Choroid plexus epithelial cell (primary cell): ENCODE measurements around the gene PRSS33.

ENCODE experiments used
- DNase-seq: peaks from one replicate; pipeline ENCODE4 v3.0.0-alpha.2; 2010; ENCODE audit warnings: low read depth
- H3K4me3 ChIP-seq: 2 replicates; pipeline ENCODE4 v1.5.1; 2011; ENCODE audit warnings: low read depth, mild to moderate bottlenecking, control low read depth, low read length, moderate library complexity
- CTCF ChIP-seq: conservative IDR thresholded peaks from 2 replicates; pipeline ENCODE4 v1.5.1; 2011; ENCODE audit warnings: low read depth, mild to moderate bottlenecking, control low read depth, inconsistent platforms, low read length, moderate library complexity

Gene PRSS33

GRCh38 chr16:2799205-2799858 lies 12.0 kb upstream of the PRSS33 start:
- no peak overlapping the region for H3K4me3 ChIP-seq
- no peak for TF ChIP-seq CTCF
- no peak for DNase-seq

- H3K4me3 ChIP-seq, result no peak overlapping the region
- DNase-seq, result no peak
- no peak for TF ChIP-seq CTCF
Measured at GRCh38 chr16:2798723-2799204, 11.4 kb upstream of the PRSS33 start.

GRCh38 chr16:2795395-2796143 lies 8.2 kb upstream of the PRSS33 start:
- no peak for DNase-seq
- TF ChIP-seq CTCF, result no peak
- H3K4me3 ChIP-seq, result no peak overlapping the region

GRCh38 chr16:2792940-2793339 lies 5.6 kb upstream of the PRSS33 start:
- no peak for TF ChIP-seq CTCF
- no peak for DNase-seq
- no peak overlapping the region for H3K4me3 ChIP-seq

GRCh38 chr16:2791174-2791573 lies 3.8 kb upstream of the PRSS33 start:
- no peak for DNase-seq
- no peak for TF ChIP-seq CTCF
- H3K4me3 ChIP-seq, result no peak overlapping the region

DNA sequence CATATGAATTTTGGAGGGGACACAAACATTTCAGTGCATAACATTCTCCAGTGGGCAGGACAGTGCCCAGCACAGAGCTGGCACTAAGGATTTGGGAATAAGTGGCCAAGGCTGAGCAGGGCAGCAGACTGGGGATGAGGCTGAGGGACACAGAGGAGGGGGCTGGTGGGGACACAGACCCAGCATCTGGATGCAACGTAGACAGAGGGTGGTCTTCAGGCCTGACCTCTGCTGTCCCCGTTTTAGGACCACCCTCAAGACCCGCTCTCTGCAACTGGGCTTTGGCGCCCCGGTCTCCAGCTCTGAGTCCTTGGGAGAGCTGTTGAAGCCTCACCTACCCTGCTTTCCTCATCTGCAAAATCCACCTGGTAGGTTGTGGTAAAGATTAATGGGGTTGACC lies 3.3 kb upstream of the PRSS33 start:
- no peak overlapping the region for H3K4me3 ChIP-seq
- TF ChIP-seq CTCF, result no peak
- no peak for DNase-seq

GRCh38 chr16:2787961-2788360 lies 601 bp upstream of the PRSS33 start:
- no peak for DNase-seq
- TF ChIP-seq CTCF, result no peak
- no peak overlapping the region for H3K4me3 ChIP-seq
